Liver (tissue), 9 donors: ENCODE results near the gene GNA14. TPM values are rescaled to one million over a fixed set of nuclear protein-coding genes. Genes with fewer than 3 reads are reported as not detected.

Experiments
- DNase-seq: peaks from one replicate; pipeline ENCODE4 v3.0.0-alpha.2; 2017; ENCODE audit warnings: low spot score
- H3K27ac ChIP-seq, 2 donors: one replicate each; pipeline ENCODE4 v1.7.0; 2013; ENCODE audit warnings: inconsistent platforms in 2 of 2, low read length in 2 of 2, control low read depth in 1 of 2, low read depth in 1 of 2, mild to moderate bottlenecking in 1 of 2
- H3K27me3 ChIP-seq, 4 donors: one replicate each; pipeline versions ENCODE4 v1.6.1 to v1.7.0; 2013; ENCODE audit warnings: low read length in 3 of 4, inconsistent platforms in 1 of 4, mild to moderate bottlenecking in 1 of 4, moderate library complexity in 1 of 4; ENCODE audit not compliant: control insufficient read depth in 4 of 4, insufficient read depth in 4 of 4
- H3K36me3 ChIP-seq, 4 donors: one replicate each; pipeline versions ENCODE4 v1.6.1 to v1.7.0; 2013; ENCODE audit warnings: low read length in 3 of 4, mild to moderate bottlenecking in 3 of 4, low read depth in 1 of 4, moderate library complexity in 1 of 4; ENCODE audit not compliant: control insufficient read depth in 4 of 4, insufficient read depth in 3 of 4
- H3K4me1 ChIP-seq, 4 donors: one replicate each; pipeline versions ENCODE4 v1.6.1 to v1.7.0; 2013; ENCODE audit warnings: low read length in 3 of 4, mild to moderate bottlenecking in 3 of 4, moderate library complexity in 1 of 4; ENCODE audit not compliant: control insufficient read depth in 4 of 4, insufficient read depth in 4 of 4
- H3K4me3 ChIP-seq, 3 donors: one replicate each; pipeline versions ENCODE4 v1.6.1 to v1.7.0; 2013; ENCODE audit warnings: low read length in 3 of 3, control low read depth in 1 of 3, low read depth in 1 of 3, mild to moderate bottlenecking in 1 of 3
- H3K9ac ChIP-seq, 2 donors: one replicate each; pipeline ENCODE4 v1.7.0; 2013; ENCODE audit warnings: low read length in 2 of 2, mild to moderate bottlenecking in 2 of 2, moderate library complexity in 2 of 2, control low read depth in 1 of 2, low read depth in 1 of 2
- H3K9me3 ChIP-seq, 4 donors: one replicate each; pipeline versions ENCODE4 v1.6.1 to v1.7.0; 2013; ENCODE audit warnings: low read length in 3 of 4; ENCODE audit not compliant: control insufficient read depth in 4 of 4
- EGR1 ChIP-seq, 2 donors: IDR thresholded peaks; 2 replicates each; pipeline ENCODE4 v1.6.1; 2016 to 2018; ENCODE audit warnings: antibody characterized with exemption in 2 of 2, low read depth in 2 of 2
- FOXA1 ChIP-seq: IDR thresholded peaks from 2 replicates; pipeline ENCODE4 v1.6.1; 2016; ENCODE audit warnings: antibody characterized with exemption
- FOXA2 ChIP-seq: IDR thresholded peaks from 2 replicates; pipeline ENCODE4 v1.6.1; 2016; ENCODE audit warnings: antibody characterized with exemption
- GABPA ChIP-seq, 2 donors: IDR thresholded peaks in 1 of 2; conservative IDR thresholded peaks in 1 of 2; 2 replicates each; pipeline ENCODE4 v1.6.1; 2016; ENCODE audit warnings: antibody characterized with exemption in 2 of 2, mild to moderate bottlenecking in 1 of 2, moderate library complexity in 1 of 2
- HNF4G ChIP-seq: IDR thresholded peaks from 2 replicates; pipeline ENCODE4 v1.6.1; 2016; ENCODE audit warnings: antibody characterized with exemption
- NR2F2 ChIP-seq: IDR thresholded peaks from 2 replicates; pipeline ENCODE4 v1.6.1; 2016; ENCODE audit warnings: antibody characterized with exemption
- RAD21 ChIP-seq, 2 donors: IDR thresholded peaks; 2 replicates each; pipeline ENCODE4 v1.6.1; 2016; ENCODE audit warnings: antibody characterized with exemption in 2 of 2, mild to moderate bottlenecking in 2 of 2
- SP1 ChIP-seq: IDR thresholded peaks from 2 replicates; pipeline ENCODE4 v1.6.1; 2018; ENCODE audit warnings: antibody characterized with exemption, mild to moderate bottlenecking
- YY1 ChIP-seq: IDR thresholded peaks from 2 replicates; pipeline ENCODE4 v1.6.1; 2016; ENCODE audit warnings: antibody characterized with exemption, mild to moderate bottlenecking
- WGBS: extraction: QIAGEN DNeasy Blood & Tissue Kit; methylation state at CpG from one replicate; pipeline ENCODE4 v1.1.7; 2013; 5-methylcytosine and 5-hydroxymethylcytosine counted together
- polyA plus RNA-seq, 2 donors: library from polyadenylated mRNA; stranded (reverse) in 1 of 2; unstranded in 1 of 2; fragments of 200-250 nt in 1 of 2; fragments of >200 nt in 1 of 2; fragmentation: Nextera tagmentation in 1 of 2; extraction: Ambion mirVana in 1 of 2; gene quantifications; one replicate each; pipeline versions ENCODE4 v1.2.1 to v1.2.3, GENCODE V29; 2013 to 2015
- total RNA-seq, 2 donors: library from RNA; depleted of rRNA; stranded (reverse); fragments of >200 nt; gene quantifications; one replicate each; pipeline ENCODE4 v1.2.3, GENCODE V29; 2014
- TF ChIP-seq, protein P1 (sequence below): IDR thresholded peaks from 2 replicates; pipeline ENCODE4 v1.6.1; 2016; ENCODE audit warnings: antibody characterized with exemption, mild to moderate bottlenecking
- TF ChIP-seq, protein P2 (sequence below): fragments of 150-350 bp; IDR thresholded peaks from 2 replicates; pipeline ENCODE4 v1.5.1; 2017; ENCODE audit warnings: improper control_type of control experiment, low read depth, low read length; ENCODE audit not compliant: missing input control
- TF ChIP-seq, protein P3 (sequence below): IDR thresholded peaks from 2 replicates; pipeline ENCODE4 v1.6.1; 2016; ENCODE audit warnings: antibody characterized with exemption
- TF ChIP-seq, protein P4 (sequence below): IDR thresholded peaks from 2 replicates; pipeline ENCODE4 v1.6.1; 2016; ENCODE audit warnings: antibody characterized with exemption
- donor health status: healthy.
- donor health status: healthy.
- donor health status: healthy.
- donor health status: healthy.
- donor health status: healthy.

Gene GNA14
- total and polyA plus RNA-seq, 4 donors: 1.1 to 5.4 (median 2.9) TPM

DNA sequence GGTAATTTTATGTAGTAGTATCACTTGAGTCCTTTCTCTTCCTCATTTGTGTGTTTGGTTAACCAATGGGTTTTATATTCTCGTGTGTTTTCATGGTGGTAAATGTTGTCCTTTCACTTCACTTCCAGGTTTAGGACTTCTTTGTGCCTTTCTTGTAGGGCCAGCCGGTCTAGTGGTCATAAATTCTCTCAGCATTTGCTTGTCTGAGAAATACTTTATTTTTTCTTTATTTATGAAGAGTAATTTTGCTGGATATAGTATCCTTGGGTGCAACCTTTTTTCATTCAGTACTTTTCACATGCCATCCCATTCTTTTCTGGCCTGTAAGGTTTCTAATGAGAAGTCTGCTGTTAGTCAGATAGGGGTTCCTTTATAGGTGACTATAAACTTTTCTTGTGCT, 107.1 kb downstream of the GNA14 start (continued):
- TF ChIP-seq, protein P1, sequence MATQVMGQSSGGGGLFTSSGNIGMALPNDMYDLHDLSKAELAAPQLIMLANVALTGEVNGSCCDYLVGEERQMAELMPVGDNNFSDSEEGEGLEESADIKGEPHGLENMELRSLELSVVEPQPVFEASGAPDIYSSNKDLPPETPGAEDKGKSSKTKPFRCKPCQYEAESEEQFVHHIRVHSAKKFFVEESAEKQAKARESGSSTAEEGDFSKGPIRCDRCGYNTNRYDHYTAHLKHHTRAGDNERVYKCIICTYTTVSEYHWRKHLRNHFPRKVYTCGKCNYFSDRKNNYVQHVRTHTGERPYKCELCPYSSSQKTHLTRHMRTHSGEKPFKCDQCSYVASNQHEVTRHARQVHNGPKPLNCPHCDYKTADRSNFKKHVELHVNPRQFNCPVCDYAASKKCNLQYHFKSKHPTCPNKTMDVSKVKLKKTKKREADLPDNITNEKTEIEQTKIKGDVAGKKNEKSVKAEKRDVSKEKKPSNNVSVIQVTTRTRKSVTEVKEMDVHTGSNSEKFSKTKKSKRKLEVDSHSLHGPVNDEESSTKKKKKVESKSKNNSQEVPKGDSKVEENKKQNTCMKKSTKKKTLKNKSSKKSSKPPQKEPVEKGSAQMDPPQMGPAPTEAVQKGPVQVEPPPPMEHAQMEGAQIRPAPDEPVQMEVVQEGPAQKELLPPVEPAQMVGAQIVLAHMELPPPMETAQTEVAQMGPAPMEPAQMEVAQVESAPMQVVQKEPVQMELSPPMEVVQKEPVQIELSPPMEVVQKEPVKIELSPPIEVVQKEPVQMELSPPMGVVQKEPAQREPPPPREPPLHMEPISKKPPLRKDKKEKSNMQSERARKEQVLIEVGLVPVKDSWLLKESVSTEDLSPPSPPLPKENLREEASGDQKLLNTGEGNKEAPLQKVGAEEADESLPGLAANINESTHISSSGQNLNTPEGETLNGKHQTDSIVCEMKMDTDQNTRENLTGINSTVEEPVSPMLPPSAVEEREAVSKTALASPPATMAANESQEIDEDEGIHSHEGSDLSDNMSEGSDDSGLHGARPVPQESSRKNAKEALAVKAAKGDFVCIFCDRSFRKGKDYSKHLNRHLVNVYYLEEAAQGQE: no peak

DNA sequence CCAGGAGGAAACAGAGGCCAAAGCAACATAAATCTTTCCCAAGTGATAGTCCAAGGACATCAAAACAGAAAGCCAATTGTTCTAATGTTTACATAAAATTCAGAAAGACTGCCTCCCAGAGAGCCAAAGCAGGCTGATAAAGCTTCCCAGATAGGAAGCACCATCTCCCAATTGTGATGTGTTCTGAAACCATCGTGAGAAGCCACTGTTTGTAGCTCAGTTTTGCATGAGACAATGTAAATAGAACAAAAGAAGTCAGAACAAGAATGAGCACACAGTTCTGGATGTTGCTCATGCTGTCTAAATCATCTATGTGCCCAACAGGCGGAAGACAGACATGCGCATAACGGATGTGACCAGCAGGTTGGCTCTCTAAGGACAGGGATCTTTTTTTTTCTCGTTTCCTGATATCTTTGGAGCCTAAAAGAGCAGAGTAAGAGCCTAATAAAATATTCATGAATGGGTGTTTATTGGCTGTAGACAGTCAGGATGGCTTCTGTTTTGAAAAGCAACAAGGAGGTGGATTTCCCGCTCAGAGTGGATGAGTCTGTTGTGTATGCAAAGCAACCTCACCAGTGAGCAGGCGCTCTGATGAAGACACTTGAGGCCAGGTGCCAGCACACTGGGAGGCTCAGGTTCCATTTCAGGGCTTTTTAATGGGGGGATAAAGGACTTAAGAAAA, 113.6 kb downstream of the GNA14 start:
- DNase-seq: no peak
- H3K27me3 ChIP-seq: no peaks in the 10 kb centered on the region
- H3K4me1 ChIP-seq: peaks cover 0 to 2% (median 0%) of the 10 kb centered on the region in 4 donors
- no peaks in the 10 kb centered on the region for H3K36me3 ChIP-seq
- 75% methylated on average over 7 of the region's 7 CpGs for whole genome bisulfite sequencing
- no peak overlapping the region for H3K27ac ChIP-seq
- no peaks in the 10 kb centered on the region for H3K9me3 ChIP-seq
- TF ChIP-seq HNF4G (no peak), SP1 (no peak), RAD21 (IDR thresholded peaks at IDR 0.05) (no peak), FOXA2 (no peak), FOXA1 (no peak), NR2F2 (no peak), YY1 (no peak), GABPA (IDR thresholded peaks at IDR 0.05 in 1 of 2, conservative IDR thresholded peaks at IDR 0.05 in 1 of 2) (no peak), EGR1 (IDR thresholded peaks at IDR 0.05; ENCODE audit: low read depth in 2 of 2) (no peak)
- TF ChIP-seq, protein P2, sequence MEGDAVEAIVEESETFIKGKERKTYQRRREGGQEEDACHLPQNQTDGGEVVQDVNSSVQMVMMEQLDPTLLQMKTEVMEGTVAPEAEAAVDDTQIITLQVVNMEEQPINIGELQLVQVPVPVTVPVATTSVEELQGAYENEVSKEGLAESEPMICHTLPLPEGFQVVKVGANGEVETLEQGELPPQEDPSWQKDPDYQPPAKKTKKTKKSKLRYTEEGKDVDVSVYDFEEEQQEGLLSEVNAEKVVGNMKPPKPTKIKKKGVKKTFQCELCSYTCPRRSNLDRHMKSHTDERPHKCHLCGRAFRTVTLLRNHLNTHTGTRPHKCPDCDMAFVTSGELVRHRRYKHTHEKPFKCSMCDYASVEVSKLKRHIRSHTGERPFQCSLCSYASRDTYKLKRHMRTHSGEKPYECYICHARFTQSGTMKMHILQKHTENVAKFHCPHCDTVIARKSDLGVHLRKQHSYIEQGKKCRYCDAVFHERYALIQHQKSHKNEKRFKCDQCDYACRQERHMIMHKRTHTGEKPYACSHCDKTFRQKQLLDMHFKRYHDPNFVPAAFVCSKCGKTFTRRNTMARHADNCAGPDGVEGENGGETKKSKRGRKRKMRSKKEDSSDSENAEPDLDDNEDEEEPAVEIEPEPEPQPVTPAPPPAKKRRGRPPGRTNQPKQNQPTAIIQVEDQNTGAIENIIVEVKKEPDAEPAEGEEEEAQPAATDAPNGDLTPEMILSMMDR: no peak
- TF ChIP-seq, protein P3, sequence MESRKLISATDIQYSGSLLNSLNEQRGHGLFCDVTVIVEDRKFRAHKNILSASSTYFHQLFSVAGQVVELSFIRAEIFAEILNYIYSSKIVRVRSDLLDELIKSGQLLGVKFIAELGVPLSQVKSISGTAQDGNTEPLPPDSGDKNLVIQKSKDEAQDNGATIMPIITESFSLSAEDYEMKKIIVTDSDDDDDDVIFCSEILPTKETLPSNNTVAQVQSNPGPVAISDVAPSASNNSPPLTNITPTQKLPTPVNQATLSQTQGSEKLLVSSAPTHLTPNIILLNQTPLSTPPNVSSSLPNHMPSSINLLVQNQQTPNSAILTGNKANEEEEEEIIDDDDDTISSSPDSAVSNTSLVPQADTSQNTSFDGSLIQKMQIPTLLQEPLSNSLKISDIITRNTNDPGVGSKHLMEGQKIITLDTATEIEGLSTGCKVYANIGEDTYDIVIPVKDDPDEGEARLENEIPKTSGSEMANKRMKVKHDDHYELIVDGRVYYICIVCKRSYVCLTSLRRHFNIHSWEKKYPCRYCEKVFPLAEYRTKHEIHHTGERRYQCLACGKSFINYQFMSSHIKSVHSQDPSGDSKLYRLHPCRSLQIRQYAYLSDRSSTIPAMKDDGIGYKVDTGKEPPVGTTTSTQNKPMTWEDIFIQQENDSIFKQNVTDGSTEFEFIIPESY: no peak
- H3K4me3 ChIP-seq: no peak overlapping the region
- H3K9ac ChIP-seq: no peak overlapping the region

DNA sequence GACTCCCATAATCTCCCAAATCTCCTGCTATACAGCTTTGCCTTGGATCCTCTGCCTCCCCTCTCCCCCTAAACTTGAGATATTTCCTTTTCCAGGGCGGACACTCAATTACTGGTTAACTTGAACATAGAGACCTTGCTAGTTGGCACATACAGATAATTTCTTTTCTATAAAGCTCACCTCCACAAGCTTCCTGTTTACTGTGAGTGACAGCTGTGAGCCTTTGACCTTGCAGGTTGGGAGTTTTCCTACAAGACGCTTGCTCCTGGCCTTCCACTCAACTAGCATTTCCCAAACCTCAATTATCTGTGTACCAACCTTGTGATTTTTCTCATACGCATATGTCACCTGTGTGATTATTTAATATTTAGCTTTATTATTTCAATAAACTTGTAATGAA, 114.5 kb downstream of the GNA14 start:
- H3K27me3 ChIP-seq: no peaks in the 10 kb centered on the region
- H3K4me3 ChIP-seq: no peak overlapping the region
- H3K36me3 ChIP-seq: no peaks in the 10 kb centered on the region
- 90% methylated on average over 3 of the region's 3 CpGs for WGBS
- TF ChIP-seq, protein P4, sequence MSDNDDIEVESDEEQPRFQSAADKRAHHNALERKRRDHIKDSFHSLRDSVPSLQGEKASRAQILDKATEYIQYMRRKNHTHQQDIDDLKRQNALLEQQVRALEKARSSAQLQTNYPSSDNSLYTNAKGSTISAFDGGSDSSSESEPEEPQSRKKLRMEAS: no peak
- no peak for TF ChIP-seq RAD21 (IDR thresholded peaks at IDR 0.05)
- H3K4me1 ChIP-seq: peaks cover 0 to 2% (median 0%) of the 10 kb centered on the region in 4 donors
- H3K9ac ChIP-seq: no peak overlapping the region
- H3K9me3 ChIP-seq: no peaks in the 10 kb centered on the region
- H3K27ac ChIP-seq: no peak overlapping the region
- no peak for DNase-seq
